ENCODE measurements around the gene SEPHS2. TPM values are rescaled to one million over a fixed set of nuclear protein-coding genes. Genes with fewer than 3 reads are reported as not detected.

Gene SEPHS2
- total RNA-seq, 1 experiment from 2014 or later, result 8.4 TPM

- no TSS peak for BruUV-seq (replicated peaks)
- Histone ChIP-seq H3K79me2 (ENCODE audit: low read length) (peaks cover 33% of the 10 kb centered on the region), H3K27me3 (ENCODE audit: low read length) (no peaks in the 10 kb centered on the region), H3K4me1 (ENCODE audit: insufficient read depth, low read length) (peaks cover 12% of the 10 kb centered on the region; the same call in 1 of the 2 replicates), H3K27ac (ENCODE audit: low read length) (peak within 1 kb of the TSS; percentile 60), H2AFZ (ENCODE audit: low read length) (peak within 1 kb of the TSS; percentile 96), H3K9me2 (replicated peaks; ENCODE audit: low read length) (no peaks in the 10 kb centered on the region), H3K36me3 (ENCODE audit: low read depth, low read length) (peaks cover 10% of the 10 kb centered on the region), H3K4me3 (ENCODE audit: low read length) (peak within 1 kb of the TSS; percentile 87), H3F3A (ENCODE audit: low read length, unreplicated experiment) (no peaks in the 10 kb centered on the region), H3K9me3 (ENCODE audit: low read length) (no peaks in the 10 kb centered on the region), H4K20me1 (ENCODE audit: low read length) (no peaks in the 10 kb centered on the region), H3K9ac (ENCODE audit: low read length) (peak within 1 kb of the TSS; percentile 86), H3K4me2 (ENCODE audit: low read length) (peak within 1 kb of the TSS; percentile 96)
- DNase-seq (peak; percentile 98), ATAC-seq (peak; percentile 98)
- ChIA-PET POLR2A (ENCODE audit: unreplicated experiment) (interaction anchor here (0.7 to 1.0 kb wide), 4 partner anchors 22 to 579 kb away, joined by 5 to 16 read pairs (median 6); partner anchors contain the start of gene ZNF771), CTCF (interaction anchor here (0.5 to 1.0 kb wide), 18 partner anchors 12 to 365 kb away, joined by 3 to 13 read pairs (median 3); partner anchors contain the start of genes PRR14, ZNF747, ZNF764 and ZNF771)
- intact Hi-C loops (cut with micrococcal nuclease), result loop anchor here (5.0 kb wide), 1 partner anchor 207 kb away; no protein-coding TSS in a partner anchor
- TF ChIP-seq EZH2 (IDR thresholded peaks at IDR 0.05; ENCODE audit: low read length, unreplicated experiment), result no peak
- peak; percentile 83 for TF ChIP-seq CTCF (conservative IDR thresholded peaks at IDR 0.05; ENCODE audit: low read depth, low read length)
- no peak for TF ChIP-seq EZH2phosphoT487 (IDR thresholded peaks at IDR 0.05; ENCODE audit: borderline replicate concordance, low read length)
Observed at GRCh38 chr16:30429678-30430427, 15.8 kb downstream of the SEPHS2 start, which contains the start of gene DCTPP1. Gene DCTPP1, minus strand, starts transcription at chr16:30430030. Its CDS starts 50 bp downstream, at chr16:30429980.

DNA sequence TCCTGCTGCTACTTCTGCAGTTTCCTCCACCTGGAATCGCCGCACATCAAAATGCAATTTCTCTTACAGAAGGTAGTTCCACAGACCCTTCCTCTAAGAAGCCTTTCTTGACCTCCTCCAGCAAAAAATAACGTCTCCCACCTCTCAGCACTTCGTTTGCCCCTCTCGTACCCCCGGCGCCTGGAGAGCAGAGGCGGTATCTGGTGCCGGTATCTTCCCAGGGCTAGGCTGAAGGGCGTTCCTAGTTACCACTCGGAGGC, 16.3 kb downstream of the SEPHS2 start:
- peak; percentile 33 for ATAC-seq
- BruUV-seq (replicated peaks), result TSS peak; percentile 72

More for the DNA sequence above, 16.3 kb downstream of the SEPHS2 start:
- Histone ChIP-seq H3K36me3 (ENCODE audit: low read depth, low read length) (peaks cover 10% of the 10 kb centered on the region), H3K4me3 (ENCODE audit: low read length) (peak overlapping the region; percentile 87), H3K27ac (ENCODE audit: low read length) (peak overlapping the region; percentile 60), H4K20me1 (ENCODE audit: low read length) (no peaks in the 10 kb centered on the region), H3K4me1 (ENCODE audit: insufficient read depth, low read length) (peaks cover 12% of the 10 kb centered on the region; the same call in 1 of the 2 replicates), H3K9me2 (replicated peaks; ENCODE audit: low read length) (no peaks in the 10 kb centered on the region), H2AFZ (ENCODE audit: low read length) (peak overlapping the region; percentile 96), H3K79me2 (ENCODE audit: low read length) (peaks cover 33% of the 10 kb centered on the region), H3K9ac (ENCODE audit: low read length) (peak overlapping the region; percentile 86), H3K9me3 (ENCODE audit: low read length) (no peaks in the 10 kb centered on the region), H3K27me3 (ENCODE audit: low read length) (no peaks in the 10 kb centered on the region), H3F3A (ENCODE audit: low read length, unreplicated experiment) (no peaks in the 10 kb centered on the region), H3K4me2 (ENCODE audit: low read length) (peak overlapping the region; percentile 96)
- TF ChIP-seq CTCF (conservative IDR thresholded peaks at IDR 0.05; ENCODE audit: low read depth, low read length) (no peak), EZH2 (IDR thresholded peaks at IDR 0.05; ENCODE audit: low read length, unreplicated experiment) (no peak), EZH2phosphoT487 (IDR thresholded peaks at IDR 0.05; ENCODE audit: borderline replicate concordance, low read length) (no peak)
- ChIA-PET POLR2A (ENCODE audit: unreplicated experiment) (interaction anchor here (0.7 to 1.0 kb wide), 2 partner anchors 98 to 205 kb away, joined by 5 to 16 read pairs; no protein-coding TSS in a partner anchor), CTCF (interaction anchor here (0.5 to 1.0 kb wide), 18 partner anchors 12 to 364 kb away, joined by 3 to 13 read pairs (median 3); partner anchors contain the start of genes PRR14, ZNF747, ZNF764 and ZNF771)
- peak; percentile 23 for DNase-seq
- intact Hi-C loops (cut with micrococcal nuclease), result no loop called here
